VCaP (cell line): ENCODE results near the gene ITPR1.

Source experiments
- H3K27ac ChIP-seq: fragments of 450-650 bp; 2 replicates; pipeline ENCODE4 v1.5.1; 2017
- TF ChIP-seq, protein P1 (sequence below): fragments of 450-650 bp; conservative IDR thresholded peaks from 2 replicates; pipeline ENCODE4 v1.5.1; 2017; ENCODE audit warnings: mild to moderate bottlenecking, moderate library complexity

The ITPR1 gene

DNA sequence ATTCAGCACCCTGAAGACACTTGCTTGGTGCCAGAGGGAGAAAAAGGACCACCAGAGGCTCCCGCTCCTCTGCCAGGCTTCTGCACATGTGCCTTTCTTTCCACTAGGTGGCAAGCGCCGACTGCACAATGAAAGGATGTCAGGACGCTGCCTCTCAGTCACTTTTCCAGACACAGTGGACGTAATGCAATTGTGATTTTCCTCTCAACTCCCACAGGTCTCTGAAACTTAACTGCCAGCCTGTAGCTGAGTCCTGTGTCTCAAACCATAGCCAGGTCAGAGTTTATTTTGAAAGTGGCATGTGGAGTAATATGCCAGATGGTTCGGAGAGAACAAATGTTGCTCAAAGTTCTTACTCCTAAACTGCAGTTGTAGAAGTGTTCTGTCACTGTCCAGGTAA lies 162.9 kb downstream of the ITPR1 start:
- TF ChIP-seq, protein P1, sequence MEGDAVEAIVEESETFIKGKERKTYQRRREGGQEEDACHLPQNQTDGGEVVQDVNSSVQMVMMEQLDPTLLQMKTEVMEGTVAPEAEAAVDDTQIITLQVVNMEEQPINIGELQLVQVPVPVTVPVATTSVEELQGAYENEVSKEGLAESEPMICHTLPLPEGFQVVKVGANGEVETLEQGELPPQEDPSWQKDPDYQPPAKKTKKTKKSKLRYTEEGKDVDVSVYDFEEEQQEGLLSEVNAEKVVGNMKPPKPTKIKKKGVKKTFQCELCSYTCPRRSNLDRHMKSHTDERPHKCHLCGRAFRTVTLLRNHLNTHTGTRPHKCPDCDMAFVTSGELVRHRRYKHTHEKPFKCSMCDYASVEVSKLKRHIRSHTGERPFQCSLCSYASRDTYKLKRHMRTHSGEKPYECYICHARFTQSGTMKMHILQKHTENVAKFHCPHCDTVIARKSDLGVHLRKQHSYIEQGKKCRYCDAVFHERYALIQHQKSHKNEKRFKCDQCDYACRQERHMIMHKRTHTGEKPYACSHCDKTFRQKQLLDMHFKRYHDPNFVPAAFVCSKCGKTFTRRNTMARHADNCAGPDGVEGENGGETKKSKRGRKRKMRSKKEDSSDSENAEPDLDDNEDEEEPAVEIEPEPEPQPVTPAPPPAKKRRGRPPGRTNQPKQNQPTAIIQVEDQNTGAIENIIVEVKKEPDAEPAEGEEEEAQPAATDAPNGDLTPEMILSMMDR = peak; percentile 93

DNA sequence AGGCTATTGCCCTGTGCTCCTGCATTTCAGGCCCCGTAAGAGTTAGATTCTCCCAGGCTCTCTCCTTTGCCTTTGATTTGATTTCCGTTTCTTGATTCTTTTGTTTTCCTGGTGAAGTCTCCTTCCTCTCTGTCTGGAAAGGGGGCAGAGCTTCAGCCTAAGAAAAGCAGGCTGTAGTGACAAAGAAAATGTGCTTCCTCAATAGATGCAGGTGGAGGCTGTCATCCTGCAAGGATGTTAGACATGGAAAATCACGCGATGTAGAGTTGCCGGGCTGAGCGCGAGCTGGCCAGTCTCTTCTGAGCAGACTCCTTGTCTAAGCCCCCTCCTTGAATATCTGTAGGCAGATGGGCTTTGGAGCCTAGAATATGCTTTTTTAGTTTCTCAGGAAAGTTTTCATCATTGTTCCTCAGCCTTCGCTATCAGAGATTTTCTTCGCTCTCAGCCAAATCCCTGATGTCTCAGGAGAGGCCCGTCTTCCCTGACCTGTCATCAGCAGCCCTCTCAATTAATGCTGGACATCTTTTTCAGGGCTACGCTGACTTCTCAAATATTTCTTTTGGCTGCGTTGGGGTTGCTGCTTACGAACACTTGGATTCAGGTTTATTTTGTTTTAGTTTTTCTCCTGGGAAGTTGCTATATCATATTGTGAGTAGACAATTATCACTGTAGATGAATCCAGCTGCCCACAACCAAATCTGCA lies 163.6 kb downstream of the ITPR1 start:
- TF ChIP-seq, protein P1 = no peak
- H3K27ac ChIP-seq = no peak overlapping the region; the same call in 1 of the 2 replicates

More for the DNA sequence above, 162.9 kb downstream of the ITPR1 start:
- no peak overlapping the region; the same call in 1 of the 2 replicates for H3K27ac ChIP-seq

DNA sequence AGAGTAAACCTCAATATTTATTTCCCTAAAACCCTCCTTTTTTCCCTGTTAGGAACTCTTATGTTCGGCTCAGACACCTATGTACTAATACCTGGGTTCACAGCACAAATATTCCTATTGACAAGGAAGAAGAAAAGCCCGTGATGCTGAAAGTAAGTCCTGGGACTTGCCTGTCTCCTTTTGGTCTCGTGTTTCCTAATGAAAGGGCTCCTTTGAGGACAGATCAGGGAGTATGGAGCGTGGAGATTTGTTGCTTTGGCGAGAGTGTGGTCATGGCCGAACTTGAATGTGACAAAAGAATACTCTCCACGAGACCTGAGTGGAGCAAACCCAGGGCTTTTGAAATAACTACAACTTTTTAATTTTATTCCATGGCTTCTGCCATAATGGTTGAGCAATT lies 167.8 kb downstream of the ITPR1 start:
- no peak overlapping the region for H3K27ac ChIP-seq
- TF ChIP-seq, protein P1 = no peak

DNA sequence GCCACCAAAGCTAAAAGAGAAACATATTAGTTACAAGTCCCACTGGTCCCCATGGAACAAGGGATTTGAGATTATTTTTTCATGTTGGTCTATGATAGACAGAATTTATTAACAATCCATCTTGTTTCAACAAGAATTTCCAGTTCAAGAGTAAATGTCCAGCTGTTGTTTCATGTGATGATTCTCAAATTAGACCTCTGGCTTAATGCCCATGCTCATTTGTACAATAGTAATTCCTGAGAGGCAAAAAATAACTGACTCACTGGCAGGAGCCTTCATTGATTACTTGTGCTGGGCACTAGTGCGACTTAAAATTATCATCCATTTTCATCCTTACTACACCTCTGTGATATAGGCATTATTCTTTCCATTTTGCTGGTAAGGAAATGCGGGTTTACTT lies 171.3 kb downstream of the ITPR1 start:
- TF ChIP-seq, protein P1 = no peak
- H3K27ac ChIP-seq = no peak overlapping the region

DNA sequence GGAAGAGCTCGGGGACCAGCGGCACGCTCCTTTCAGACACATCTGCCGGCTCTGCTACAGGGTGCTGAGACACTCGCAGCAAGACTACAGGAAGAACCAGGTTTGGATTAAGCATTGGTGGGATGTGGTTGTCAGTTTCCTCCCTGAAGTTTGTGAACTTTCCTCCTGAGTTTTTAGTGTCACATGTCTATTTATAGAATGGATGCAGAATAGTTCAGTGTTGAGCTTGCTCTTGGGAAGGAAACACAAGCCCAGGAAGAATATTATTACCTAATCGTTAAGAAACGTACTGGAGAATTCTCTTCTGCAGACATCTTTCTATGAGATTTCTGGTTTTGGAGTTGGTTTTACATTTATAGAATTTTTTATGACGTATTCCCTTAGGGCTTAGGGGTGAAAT lies 172.0 kb downstream of the ITPR1 start:
- TF ChIP-seq, protein P1 = no peak
- H3K27ac ChIP-seq = no peak overlapping the region

DNA sequence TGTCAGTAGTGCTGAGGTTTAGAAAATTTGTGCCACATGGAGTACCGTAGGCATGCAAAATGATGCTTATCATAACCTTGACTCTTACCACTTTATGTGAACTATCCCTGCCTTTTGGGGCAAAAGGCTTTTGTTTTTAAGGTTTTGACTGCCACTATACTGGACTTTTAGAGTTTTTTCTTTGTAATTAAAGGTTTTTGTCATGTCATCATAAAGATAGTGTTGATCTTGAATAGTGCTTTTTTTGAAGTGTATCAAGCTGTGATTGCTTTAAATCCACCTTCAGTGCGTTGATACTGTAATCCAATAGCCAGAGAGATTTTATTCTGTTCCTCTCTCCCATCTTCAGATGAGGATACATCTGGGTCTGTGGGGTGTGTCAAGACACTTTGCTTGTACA lies 172.9 kb downstream of the ITPR1 start:
- TF ChIP-seq, protein P1 = no peak
- no peak overlapping the region for H3K27ac ChIP-seq

DNA sequence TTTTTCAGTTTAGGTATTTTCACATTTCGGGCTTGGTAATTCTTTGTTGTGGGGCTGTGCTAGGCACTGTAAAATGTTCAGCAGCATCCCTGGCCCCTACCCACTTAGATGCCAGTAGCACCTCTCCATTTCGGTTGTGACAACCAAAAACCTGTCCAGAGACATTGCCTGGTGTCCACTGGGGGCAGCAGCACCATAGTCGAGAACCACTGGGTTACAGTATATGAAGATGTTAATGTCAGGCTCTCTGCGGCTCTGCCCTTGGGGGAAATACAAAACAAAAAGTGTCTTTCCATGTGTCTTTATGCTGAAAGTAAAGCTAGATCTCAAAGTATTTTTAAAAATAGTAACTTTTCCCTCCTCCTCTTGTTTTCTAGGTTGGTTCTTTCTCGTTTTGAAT lies 177.2 kb downstream of the ITPR1 start:
- no peak overlapping the region for H3K27ac ChIP-seq
- TF ChIP-seq, protein P1 = peak; percentile 76
